Measurements from ENCODE around the gene SPOCD1. TPM values are rescaled to one million over a fixed set of nuclear protein-coding genes. Genes with fewer than 3 reads are reported as not detected.

The SPOCD1 gene
- polyA plus RNA-seq, 1 donor: 0.45 TPM

GRCh38 chr1:31771891-31772668, 43.7 kb downstream of the SPOCD1 start:
- no peak for DNase-seq

DNA sequence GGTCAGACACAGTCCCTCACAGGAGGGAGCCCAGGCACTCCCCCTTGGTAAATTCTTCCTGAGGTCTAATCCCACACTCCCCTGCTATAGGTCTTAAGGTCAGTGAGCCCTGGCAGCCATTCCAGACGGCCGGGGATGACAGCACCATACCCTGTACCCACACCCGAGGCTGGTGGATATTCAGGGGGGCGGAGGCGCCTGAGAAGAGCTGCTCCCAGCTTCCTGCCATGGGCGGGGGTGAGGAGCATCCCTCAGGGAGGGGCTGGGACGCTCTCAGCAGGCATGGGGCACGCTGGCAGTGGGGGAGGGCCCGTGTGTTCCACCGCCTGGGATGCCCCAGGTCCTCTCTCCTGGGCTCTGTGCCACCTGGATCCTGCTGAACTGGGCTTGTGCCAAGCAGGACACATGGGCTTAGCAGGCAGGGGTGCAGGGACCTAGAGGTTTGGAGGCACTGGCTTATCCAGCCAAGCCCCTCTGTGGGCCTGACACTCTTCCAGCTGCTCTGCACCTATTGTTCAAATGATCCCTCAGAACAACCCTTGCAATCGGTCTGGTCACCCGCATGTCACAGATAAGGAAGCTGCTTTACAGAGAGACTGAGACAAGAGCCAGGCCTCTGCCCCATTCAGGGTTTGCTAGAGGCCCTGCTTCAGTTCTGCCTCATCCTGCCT, 46.0 kb downstream of the SPOCD1 start:
- DNase-seq: no peak

DNA sequence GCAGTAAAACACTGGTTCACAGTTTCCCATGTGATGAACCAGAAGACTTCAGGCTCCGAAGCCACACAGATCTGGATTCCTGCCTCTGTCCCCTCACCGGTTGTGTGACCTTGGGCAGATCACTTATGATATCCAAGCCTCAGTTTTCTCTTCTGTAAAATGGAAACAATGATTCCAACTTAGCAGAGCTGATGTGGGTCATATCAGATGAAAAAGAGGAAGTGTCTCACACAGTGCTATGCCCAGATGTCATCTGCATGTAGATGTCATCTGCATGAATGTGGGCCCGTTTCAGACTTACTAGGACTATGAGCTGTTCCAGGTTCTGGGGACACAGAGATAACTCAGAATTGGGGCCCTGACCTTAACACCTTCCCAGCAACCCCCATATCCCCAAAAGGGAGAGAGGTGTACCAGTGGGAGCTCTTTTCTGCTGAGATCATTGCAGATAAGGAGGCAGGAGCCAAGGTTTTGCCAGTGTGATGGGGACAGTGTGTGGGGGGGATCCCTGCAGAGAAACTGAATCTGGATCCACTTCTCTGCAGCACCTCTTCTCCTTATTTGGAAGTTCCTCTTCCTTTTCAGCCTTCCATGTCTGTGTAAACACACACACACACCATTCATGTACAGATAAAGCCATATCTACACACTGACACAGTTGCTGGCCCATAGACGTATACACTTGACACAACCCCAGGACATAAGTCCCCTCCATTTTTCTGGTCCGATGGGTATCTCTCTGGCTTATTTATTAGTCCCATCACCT, 46.7 kb downstream of the SPOCD1 start:
- no peak for DNase-seq

- no peak for DNase-seq
Measured at GRCh38 chr1:31768407-31768907, 47.4 kb downstream of the SPOCD1 start.

DNA sequence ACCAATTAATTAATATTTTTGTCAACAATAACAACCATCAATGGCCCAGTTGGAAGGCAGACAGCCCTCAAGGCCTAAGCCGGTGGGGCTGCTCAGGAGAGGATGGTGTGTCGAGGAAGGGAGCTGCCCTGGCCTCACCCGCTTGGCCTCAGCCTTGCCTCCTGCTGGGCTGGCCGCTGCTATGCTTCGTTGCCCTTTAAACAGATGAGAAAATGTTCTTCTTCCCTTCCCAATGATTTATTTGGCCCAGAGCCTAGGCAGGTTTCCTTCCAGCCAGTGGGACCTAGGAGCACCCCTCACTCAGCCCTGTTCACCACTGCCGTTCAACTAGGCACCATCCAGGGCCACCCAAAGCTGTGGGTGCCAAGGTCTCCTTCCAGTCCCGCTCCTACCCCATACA, 48.6 kb downstream of the SPOCD1 start:
- no peak for DNase-seq

- DNase-seq: no peak
Measured at GRCh38 chr1:31765516-31765915, 50.3 kb downstream of the SPOCD1 start.

DNA sequence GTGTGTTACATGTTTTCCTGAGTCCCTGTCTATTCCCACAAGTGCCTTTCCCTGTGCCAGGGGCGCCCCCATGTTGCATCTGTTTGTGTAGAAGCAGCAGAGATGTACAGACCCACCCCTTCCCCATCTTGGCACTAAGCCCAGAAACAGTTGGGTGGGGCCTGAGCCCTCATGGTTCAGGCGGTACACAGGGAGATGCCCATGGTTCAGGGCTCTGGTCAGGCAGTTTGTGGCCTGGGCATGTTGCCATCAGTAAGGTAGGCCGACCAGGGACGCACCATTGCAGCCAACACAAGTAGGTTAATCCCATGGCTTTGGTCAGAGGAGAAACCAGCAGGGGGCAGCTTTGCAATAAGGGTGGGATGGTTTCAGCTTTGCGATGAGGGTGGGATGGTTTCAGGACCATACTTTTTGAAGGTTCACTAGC, 50.8 kb downstream of the SPOCD1 start:
- DNase-seq: no peak

DNA sequence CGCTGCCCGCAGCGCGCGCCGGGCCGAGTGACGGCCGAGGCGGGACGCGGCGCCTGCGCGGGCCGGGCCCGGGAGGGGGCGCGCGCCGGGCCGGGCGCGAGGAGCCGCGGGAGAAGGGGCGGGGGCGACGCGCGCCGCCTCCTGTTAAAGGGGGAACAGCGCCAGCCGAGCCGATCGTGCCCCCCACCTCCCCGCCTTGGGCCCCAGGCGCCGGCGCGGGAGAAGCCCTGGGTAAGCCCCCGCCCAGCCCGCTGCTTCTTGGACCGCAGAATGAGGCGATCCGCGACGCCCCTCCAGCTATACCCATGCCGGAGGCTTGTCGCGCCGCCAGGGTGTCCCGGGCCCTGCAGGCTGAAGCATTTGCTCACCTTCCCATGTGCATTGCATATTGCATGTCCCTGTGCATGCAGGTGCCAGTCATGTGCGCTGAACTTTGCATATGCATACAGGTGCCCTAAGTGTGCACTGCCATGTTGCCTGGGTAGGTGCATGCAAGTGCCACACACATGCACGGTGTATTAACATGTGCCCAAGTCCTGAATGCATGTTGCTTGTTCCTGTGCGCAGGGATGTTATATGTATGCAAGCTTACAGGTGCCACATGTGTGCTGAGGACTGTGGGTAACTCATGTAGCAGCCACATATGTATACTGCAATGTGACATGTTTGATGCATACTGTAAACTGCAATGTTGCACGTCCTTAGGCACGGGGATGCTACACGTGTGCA, 51.3 kb downstream of the SPOCD1 start, which contains the start of gene ADGRB2:
ADGRB2 (minus strand) TSS at position 29 of the 729 bp plus-strand sequence. CDS start 7,119 bp downstream, outside the sequence.
- no peak for DNase-seq

DNA sequence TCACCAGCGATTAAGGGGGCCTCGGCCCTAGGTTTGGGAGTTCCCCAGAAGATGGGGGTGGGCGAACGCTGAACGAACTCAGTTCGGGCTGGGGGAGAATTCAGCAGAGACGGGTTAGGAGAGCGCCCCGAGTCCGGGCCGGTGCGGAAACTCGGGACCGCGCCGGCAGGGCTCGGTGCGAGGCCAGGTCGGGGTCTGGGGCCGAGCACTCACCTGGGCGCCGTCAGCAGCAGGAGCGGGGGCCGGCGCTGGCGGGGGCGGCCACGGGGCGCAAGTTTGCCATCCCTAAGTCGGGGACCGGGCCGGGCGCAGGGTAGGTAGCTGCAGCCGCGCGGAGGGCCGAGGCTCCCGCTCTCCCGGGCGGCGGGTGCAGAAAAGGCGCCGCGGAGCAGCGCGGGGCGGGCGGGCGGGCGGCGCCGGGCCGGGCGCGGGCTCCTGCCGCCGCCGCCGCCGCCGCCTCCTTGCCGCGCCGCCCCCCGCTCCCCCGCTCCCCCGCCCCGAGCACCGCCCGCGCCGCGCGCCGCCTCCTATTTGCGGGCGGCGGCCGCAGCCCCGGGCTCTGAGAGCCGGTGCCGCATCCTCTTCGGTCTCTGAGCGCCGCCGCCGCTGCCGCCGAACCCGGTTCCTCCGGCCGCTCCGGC, 52.0 kb downstream of the SPOCD1 start:
- no peak for DNase-seq

GRCh38 chr1:31762726-31763670, 52.8 kb downstream of the SPOCD1 start:
- DNase-seq: no peak

DNA sequence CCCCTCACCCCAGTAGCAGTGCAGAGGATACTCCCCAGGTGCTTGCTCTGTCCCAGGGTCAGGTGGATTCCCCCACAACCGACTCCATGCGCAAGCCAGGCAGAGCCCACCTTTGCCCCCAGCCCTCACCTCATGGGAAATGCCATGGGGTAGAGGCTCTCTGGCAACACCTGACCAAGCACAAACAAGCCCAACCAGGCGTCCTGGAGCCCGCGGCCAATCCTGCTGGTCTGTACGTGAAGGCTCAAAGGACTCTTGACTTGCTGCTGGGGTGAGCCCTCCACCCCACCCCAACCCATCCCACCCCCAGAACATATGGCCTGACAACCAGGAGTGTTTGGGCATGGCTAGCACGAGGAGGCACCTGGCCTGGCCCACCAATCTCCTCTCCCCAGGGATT, 53.5 kb downstream of the SPOCD1 start:
- DNase-seq: no peak

- no peak for DNase-seq
Measured at GRCh38 chr1:31761883-31762282, 53.9 kb downstream of the SPOCD1 start.

DNA sequence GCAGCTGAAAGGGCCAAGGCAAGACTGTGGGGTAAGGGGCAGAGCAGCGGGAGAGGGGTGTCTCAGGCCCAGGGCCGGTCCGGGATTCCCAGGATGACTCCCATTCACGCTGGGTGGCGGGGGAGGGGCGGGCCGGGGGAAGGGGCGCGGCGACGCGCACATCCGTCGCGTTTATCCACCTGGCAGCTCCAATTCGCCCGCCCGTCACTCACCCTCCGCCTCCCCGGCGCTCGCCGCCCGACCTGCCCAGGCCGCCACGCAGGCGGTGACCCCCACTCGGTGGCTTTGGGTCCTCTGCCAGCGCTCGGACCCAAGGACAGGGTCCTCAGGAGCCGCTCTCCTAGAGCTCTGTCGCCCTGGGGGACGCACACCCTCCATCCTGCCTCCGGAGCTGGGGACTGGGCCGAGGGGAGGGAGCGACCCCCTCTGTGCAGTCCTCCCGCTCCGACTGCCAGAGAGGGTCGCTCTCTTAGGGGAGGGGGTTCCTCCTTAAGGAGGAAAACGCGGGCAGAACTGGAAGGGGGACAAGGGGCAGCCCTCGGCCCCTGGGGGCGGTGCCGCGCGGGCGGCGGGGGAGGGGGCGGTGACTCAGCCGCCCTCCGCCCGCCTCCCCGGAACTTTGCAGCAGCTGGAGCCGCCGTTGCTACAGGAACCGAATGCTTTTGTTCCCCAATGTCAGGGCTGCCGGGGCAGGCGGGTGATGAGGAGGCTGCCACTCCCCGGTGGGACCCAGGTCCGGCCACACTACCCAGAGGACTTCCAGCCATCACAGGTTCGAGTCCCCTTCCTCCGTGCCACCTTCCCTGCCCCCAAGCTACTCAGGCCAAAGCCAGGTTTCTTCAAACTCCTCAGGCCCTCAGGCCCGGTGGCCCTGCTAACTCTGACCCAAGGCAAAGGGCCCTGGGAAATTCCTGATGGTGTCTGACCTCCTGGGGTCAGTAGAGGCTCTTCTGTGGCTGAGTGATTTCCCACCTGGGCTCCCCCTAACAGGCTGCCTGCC, 55.1 kb downstream of the SPOCD1 start:
- DNase-seq: no peak

- no peak for DNase-seq
Measured at GRCh38 chr1:31759298-31760023, 56.4 kb downstream of the SPOCD1 start.

DNA sequence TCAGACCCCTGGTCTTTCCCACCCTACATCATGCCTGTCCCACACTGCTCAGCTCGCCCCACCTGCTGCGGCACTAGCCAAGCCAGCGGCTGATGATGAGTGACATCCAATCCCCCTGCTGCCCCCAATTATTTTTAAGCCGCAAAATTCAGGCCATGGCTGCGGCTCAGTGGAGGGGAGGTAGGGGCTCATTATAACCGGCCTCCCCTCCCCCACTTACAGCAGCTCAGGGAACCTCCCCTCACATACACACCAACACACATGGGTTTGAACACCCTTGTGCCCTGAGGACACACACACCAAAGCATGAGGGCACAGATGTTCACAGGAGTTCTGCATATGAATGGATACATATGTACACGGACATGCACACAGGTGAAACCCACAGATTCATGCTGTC, 57.0 kb downstream of the SPOCD1 start:
- DNase-seq: no peak

DNA sequence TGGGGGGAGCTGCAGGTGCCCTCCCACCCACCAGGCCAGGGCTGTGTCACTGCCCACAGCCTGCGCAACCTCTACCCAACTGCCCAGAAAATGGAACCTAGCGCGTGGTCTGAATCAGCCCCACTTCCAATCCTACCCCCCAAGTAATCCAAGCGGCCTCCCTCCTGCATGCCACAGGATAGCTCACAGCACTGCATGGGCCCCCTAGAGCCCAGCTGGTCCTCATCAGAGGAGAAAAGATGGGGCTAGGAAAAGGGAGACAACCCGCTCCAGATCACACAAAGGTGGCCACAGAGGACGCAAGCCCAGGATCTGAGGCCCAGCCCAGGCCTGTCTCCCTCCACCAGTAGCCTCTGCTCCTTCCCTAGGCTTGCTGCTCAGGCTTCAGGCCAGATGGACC, 57.8 kb downstream of the SPOCD1 start:
- DNase-seq: no peak

DNA sequence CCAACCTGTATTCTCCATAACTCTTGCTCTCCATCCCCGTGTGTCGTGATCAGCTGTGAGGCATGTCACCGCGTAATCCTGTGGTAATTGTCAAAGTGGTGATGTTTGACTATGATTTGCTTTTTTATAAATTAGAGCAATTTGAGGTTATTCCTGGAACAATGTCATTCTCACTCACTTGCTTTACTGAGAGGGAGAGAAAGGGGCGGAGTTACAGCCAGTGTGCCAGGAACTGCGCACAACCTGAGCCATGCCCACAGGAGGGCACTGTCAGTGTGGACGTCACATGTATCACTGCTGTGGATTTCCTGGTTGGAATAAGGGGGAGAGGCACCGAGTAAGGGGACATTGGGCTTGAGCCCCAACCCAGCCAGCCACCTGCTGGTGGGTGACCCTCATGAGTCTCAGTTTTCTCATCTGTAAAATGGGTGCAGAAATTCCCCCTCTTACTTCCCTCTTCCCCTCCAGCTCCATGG, 58.6 kb downstream of the SPOCD1 start:
- no peak for DNase-seq

DNA sequence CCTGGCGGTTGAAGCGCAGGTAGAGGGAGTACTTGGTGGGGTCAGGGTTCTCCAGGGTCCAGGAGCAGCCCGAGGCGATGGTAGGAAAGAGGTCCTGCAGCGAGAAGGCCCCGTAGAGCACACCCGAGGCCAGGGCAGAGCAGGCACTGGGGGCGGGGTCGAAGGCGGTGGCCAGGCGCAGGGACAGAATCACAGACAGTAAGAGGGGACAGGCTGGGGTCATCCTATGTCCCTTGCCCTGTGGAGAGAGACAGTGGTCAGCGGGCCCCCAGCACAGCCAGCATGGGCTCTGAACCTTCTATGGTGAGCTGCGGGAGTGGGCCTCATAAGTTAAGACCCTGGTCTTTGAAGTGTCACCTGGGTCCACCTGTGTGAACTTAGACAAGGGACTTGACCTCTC, 59.2 kb downstream of the SPOCD1 start:
- DNase-seq: no peak

All from left kidney (tissue), 2 donors.